LNCaP clone FGC (cell line): Measurements from ENCODE around the gene ZNF335.

Experiments used
- DNase-seq: peaks from one replicate; pipeline ENCODE4 v3.0.0-alpha.2; 2011; ENCODE audit warnings: low read depth
- H3K4me3 ChIP-seq: 2 replicates; pipeline ENCODE4 v1.5.1; 2011; ENCODE audit warnings: mild to moderate bottlenecking, low read depth, low read length, control low read depth
- CTCF ChIP-seq: IDR thresholded peaks from 2 replicates; pipeline ENCODE4 v1.5.1; 2012; ENCODE audit warnings: mild to moderate bottlenecking; ENCODE audit not compliant: control insufficient read depth, insufficient read depth; ENCODE audit errors: extremely low read depth

ZNF335 gene

GRCh38 chr20:45948261-45948733 is 23.7 kb downstream of the ZNF335 start:
- no peak overlapping the region for H3K4me3 ChIP-seq
- no peak for DNase-seq
- TF ChIP-seq CTCF = no peak

DNA sequence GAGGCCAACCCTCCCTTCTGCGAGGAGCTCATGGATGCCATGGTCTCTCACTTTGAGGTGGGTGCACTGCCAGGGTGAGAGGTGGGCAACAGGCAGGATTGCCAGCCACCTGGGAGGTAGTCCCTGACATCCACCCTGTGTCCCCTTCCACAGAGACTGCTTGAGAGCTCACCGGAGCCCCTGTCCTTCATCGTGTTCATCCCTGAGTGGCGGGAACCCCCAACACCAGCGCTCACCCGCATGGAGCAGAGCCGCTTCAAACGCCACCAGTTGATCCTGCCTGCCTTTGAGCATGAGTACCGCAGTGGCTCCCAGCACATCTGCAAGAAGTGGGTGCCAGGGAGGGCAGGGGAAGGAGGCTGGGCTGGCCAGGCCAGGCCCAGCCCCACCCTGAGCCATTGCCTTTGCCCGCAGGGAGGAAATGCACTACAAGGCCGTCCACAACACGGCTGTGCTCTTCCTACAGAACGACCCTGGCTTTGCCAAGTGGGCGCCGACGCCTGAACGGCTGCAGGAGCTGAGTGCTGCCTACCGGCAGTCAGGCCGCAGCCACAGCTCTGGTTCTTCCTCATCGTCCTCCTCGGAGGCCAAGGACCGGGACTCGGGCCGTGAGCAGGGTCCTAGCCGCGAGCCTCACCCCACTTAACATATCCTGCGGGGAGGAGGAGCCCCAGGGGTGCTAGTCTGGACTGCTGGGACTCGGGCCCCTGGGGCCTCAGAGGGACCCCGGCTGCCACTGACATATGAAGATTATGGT is 24.7 kb downstream of the ZNF335 start:
- TF ChIP-seq CTCF = no peak
- no peak overlapping the region for H3K4me3 ChIP-seq
- DNase-seq = no peak

DNA sequence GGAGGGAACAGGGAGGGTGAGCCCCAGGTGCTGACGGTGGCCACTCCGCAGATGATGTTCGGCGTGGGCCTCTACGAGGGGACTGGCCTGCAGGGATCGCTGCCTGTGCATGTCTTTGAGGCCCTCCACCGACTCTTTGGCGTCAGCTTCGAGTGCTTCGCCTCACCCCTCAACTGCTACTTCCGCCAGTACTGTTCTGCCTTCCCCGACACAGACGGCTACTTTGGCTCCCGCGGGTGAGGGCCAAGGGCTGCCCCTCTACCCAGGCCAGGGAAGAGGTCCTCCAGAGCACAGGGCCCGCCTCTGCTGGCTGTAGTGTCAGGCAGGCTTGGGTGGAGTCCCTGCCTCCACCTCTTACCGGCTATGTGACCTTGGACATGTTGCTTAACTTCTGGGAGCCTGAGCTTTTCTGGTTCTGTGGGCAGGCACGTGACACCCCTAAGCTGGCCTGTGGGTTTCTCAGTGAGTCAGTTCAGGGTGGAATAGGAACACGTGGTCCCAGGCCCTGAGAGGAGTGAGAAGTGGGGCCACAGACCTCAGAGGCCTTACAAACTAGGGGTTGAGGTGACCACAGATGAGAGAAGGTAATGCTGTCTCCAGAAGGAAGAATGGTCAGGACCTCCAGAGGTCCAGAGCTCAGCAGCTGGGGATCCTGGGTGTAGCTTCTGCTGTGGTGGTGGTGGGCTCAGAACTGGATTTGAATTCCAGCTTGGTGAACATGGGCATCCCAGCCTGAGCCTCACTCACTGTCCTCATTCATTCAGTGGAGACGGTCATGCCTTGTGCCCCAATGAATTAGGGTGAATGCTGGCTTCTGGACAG is 25.6 kb downstream of the ZNF335 start:
- DNase-seq = no peak
- no peak for TF ChIP-seq CTCF

DNA sequence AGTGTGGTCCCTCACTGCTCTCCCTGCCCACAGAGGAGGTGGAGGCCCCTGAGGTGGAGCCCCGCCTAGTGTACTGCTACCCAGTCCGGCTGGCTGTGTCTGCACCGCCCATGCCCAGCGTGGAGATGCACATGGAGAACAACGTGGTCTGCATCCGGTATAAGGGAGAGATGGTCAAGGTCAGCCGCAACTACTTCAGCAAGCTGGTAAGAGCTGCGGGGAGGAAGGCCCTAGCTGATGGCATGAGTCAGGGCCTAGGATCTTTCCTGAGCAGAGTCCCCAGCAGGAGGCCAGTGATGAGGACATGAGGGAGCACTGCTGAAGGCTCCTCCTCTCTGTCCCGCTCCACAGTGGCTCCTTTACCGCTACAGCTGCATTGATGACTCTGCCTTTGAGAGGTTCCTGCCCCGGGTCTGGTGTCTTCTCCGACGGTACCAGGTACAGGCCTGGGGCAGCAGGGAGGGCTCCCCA is 26.3 kb downstream of the ZNF335 start:
- H3K4me3 ChIP-seq = no peak overlapping the region
- no peak for TF ChIP-seq CTCF
- no peak for DNase-seq

More for the DNA sequence above, 25.6 kb downstream of the ZNF335 start:
- no peak overlapping the region for H3K4me3 ChIP-seq

- no peak for TF ChIP-seq CTCF
- no peak for DNase-seq
Observed at GRCh38 chr20:45944965-45945677, 26.9 kb downstream of the ZNF335 start.

GRCh38 chr20:45944151-45944964 is 27.6 kb downstream of the ZNF335 start:
- TF ChIP-seq CTCF = no peak
- H3K4me3 ChIP-seq = no peak overlapping the region
- no peak for DNase-seq

More at GRCh38 chr20:45944965-45945677, 26.9 kb downstream of the ZNF335 start:
- no peak overlapping the region for H3K4me3 ChIP-seq
